GM19395 (cell line): ENCODE data around the gene IDH3A.

Experiments
- ATAC-seq: cut with Tn5 transposase; IDR thresholded peaks from one replicate; pipeline ENCODE4 v1.9.1; 2021; ENCODE audit warnings: mild to moderate bottlenecking, moderate library complexity; ENCODE audit not compliant: unreplicated experiment

The IDH3A gene

DNA sequence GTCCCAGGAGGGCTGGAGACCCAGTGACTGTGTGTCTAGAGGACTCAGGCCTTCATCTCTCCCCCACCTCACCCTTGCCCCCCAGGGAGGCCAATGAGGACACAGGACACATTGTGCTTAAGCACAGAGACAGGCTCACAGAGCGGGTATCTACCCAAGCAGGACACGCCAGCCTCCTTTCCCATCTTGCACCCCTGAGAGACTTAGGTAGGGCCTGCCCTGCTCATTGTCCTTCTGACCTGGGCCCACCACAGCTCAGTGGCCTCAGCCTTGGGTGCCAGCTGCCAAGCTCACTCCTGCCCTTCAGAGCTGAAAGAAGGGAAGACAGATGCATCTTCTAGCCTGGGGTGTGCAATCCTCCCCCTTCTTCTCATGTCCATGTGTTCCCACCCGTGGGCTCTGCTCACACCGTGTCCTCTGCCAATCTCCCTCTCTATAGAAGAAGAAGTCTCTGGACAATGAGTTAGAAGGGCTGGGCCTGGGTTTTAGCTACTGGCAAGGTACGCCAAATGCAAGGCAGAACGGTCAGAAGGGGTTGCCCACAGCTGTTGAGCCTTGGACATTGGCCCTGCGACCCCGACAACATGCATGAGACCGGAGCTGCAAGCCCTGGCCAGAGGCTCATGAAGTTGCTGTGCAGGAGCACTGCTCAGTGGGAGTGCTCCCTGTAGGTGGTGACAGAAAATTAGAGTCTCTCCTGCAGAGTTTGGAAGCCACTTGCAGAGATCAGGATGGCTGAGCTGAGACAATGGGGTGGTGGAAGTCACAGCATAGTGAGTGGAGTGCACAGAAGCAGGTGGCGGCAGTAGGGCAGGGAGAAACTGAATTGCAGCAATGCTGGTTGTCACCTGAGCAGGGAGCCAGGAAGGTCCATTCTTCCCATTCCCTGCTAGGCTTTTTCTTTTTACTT is 52.4 kb downstream of the IDH3A start:
- ATAC-seq: no peak

GRCh38 chr15:78203346-78204225 is 54.4 kb downstream of the IDH3A start:
- no peak for ATAC-seq

GRCh38 chr15:78204351-78205309 is 55.5 kb downstream of the IDH3A start:
- ATAC-seq: no peak

DNA sequence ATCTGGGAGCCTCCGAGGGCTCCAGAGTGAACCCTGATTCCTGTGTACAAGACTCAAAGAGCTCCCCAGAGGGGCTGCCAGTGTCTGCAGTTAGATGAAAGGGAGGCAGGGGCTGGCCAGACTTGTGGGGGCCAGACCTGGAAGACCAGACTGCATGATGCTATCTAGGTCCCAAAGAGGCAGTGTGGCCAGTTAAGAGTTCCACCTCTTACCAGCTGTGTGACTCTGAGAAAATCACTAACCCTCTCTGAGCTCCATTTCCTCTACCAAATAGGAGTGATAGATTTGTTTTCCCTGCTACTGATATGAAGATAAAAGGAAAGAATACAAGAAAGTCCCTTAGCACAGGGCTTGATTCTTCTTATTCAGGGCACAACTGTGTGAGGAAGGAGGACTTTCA is 56.2 kb downstream of the IDH3A start:
- no peak for ATAC-seq

- no peak for ATAC-seq
Observed at GRCh38 chr15:78205856-78206255, 56.7 kb downstream of the IDH3A start.

GRCh38 chr15:78206326-78207109 is 57.4 kb downstream of the IDH3A start:
- no peak for ATAC-seq

DNA sequence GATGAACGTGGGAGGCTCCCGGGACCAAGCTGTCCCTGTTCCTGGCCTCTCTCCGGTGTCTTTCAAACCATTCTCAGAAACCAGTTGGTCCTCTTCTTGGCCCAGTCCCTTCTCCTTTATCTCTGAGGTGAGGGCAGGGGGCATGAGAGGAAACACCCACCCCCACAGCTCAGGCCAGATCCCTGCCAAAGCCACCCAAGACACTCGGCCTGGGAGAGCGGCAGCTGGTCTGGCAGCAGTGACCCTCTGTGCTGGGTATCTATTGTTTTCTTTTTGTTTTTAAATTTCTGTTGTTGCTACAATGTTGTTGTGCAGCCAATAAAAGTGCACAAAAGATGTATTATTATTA is 57.9 kb downstream of the IDH3A start:
- ATAC-seq: no peak

GRCh38 chr15:78207641-78208340 is 58.6 kb downstream of the IDH3A start:
- no peak for ATAC-seq

DNA sequence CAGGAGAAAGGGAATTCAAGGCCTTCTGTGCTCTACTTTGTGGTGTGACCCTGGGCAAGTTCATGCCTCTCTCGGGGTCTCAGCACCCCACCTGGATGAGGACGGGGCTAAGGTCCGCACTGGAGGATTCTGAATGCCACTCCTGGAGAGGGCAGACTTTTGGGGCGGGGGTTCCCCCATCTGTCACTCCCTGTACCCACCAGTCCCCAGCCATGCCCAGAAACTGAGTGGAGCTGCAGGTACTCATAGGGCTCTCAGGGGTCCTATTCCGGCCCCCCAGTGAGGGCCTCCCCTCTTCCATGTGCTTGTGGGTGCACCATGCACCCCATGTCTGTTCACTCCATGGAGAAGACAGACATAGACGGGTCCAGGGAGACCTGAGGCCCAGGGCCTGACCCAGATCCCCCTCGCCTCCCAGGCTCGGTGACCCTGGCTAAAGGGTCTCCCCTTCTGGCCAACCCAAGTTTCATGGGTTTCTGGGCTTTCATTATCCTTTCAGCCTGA is 59.2 kb downstream of the IDH3A start:
- ATAC-seq: no peak

GRCh38 chr15:78208887-78209645 is 59.9 kb downstream of the IDH3A start:
- no peak for ATAC-seq

DNA sequence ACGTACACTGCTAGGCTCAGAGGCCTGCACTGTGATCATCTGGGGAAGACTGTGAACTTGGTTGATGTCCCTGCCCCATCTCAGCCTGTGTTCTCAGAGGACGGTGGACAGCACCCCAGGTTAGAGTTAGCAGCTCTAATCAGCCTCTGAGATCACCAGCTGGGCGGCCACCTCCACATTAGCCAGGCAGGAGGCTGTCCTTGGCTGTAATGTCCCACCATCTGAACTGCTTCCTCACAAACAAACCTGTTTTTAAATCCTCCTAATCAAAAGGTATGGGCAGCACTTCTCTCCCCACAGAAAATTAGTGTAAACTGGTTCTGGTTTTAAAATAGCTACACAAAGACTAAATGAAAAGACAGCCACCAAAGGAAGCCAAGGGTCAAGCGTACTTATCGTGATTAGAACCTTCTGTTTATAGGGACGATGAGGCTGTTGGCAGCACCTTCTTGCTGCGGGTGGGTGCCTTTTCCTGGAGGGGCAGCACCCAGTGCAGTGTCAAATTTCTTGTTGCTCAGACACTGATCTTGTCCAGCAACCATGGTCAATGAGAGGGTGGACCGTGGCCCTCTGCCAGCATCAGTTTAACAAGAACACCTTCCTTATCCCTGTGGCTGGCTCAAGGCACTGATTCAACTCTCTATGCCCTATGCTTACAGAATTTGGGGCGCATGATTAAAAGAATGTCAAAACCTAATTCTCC is 60.6 kb downstream of the IDH3A start:
- ATAC-seq: no peak

DNA sequence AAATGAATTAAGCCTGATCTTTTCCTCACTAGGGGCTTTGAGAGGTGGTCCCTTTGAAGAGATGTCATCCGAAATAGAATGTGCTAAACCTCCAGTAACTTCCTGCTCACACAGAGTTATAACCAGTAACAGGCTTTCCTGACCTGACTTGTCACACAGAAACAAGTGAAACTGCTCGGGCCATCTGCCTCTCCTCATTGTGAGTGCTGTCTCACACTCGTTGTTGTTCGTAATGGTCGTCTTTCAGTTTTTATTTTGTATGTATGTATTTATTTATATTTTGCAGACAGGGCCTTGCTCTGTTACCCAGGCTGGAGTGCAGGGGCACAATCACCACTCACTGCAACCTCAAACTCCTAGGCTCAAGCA is 61.2 kb downstream of the IDH3A start:
- ATAC-seq: no peak

- no peak for ATAC-seq
Observed at GRCh38 chr15:78211189-78211921, 62.2 kb downstream of the IDH3A start.

DNA sequence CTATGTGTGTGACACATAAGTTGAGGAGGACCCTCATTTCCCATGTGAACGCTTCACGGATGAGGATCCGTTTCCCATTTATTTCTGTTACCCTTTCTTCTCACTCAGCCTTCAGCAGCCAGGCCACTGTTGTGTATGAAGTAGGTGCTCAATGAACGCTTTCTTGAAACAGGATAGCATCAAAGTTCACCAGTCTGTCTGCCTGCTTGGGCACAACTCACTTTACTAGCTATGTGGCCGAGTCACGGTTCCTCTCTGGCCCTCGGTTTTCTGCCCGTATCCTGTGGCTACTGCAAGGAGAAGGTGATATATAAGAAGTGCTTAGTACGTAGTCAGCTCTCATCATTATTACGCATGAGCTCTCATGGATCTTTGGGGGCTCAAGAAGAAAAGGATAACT is 62.8 kb downstream of the IDH3A start:
- ATAC-seq: no peak

DNA sequence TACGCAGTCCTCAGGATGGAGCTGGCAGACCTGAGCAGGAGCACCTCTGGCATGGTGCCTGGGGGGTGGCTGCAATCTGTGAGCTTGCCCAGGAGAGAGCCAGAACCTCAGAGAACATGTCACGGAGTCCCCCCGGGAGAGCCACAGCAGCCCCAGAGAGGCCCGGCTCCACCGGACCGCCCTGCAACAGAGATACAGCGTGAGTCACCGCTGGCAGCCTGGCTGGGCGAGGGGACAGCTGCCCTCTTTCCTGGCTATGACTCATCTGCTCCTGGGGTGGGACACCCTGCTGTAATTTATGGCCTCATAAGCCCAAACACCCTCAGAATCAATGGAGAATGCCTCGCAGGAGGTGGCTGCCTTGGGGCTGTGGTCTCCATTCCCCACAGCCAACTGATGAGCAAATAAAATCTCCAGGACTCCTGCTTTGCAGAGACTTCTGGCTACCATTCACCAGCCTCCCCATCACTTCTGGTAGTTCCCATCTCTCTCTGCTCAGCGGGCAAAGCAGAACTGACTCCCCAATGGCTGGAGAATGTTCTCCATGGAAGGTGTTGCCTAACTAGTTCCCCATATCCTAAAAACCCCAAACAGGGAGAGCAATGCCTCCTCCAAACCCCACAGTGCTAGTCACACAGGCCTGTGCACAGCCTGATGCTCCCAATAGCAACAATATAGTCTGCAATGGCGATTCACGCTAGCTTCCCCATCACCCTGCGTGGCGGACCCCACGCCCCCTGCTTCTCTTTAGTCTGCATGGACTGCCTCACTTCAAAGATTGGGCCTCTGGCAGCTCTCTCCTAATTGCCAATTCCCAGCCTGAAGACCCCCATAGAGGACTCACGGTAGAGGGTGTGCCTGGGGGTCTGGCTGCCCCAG is 63.6 kb downstream of the IDH3A start:
- no peak for ATAC-seq

DNA sequence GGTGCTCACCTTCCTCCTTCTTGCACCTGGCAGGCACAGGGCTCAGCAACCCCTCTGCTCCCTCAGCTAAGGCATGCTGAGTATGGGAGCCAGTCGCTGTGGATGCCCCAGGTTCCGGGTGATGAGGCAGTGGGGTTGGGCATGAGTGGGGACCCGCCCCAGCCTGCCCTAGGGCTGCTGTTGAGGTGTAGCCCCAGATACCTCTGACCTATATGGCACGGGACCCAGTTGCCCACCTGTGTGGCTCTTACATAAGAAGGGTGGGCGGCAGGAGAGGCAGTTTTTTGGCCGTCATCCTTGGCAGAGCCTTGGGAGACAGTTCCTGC is 64.2 kb downstream of the IDH3A start:
- no peak for ATAC-seq
